Activated naive CD8-positive, alpha-beta T cell treated with anti-CD3 and anti-CD28 coated beads, Interleukin-2, amount 10 ng/mL, durations not matched to agents 7 days and 5 days (primary cell): Measurements from ENCODE around the gene MCIDAS. TPM values are rescaled to one million over a fixed set of nuclear protein-coding genes. Genes with fewer than 3 reads are reported as not detected.

Experiments used
- ATAC-seq: fragments of 150-1000 bp; cut with Tn5 transposase; one replicate; pipeline ENCODE4 v1.10.0; 2021; ENCODE audit warnings: low read depth, moderate library complexity
- POLR2A ChIA-PET: fragments of 350-600 bp; sonication (Branson Sonifier 250); formaldehyde crosslinking; loops from one replicate; lab custom pipeline; 2021; ENCODE audit warnings: antibody characterized with exemption; lab: Charles Lee
- DNase-seq: peaks from one replicate; pipeline ENCODE4 v3.0.0; 2021
- H3K27ac Mint-ChIP-seq: one replicate; pipeline ENCODE4 v1.8.0; 2022; ENCODE audit warnings: mild to moderate bottlenecking, mixed read lengths
- H3K27me3 Mint-ChIP-seq: one replicate; pipeline ENCODE4 v1.8.0; 2022; ENCODE audit warnings: mild to moderate bottlenecking, moderate library complexity, mixed read lengths
- H3K36me3 Mint-ChIP-seq: one replicate; pipeline ENCODE4 v1.8.0; 2021; ENCODE audit warnings: mild to moderate bottlenecking, mixed read lengths
- H3K4me1 Mint-ChIP-seq: one replicate; pipeline ENCODE4 v1.8.0; 2021; ENCODE audit warnings: mixed read lengths
- H3K4me3 Mint-ChIP-seq: one replicate; pipeline ENCODE4 v1.8.0; 2022; ENCODE audit warnings: mild to moderate bottlenecking, moderate library complexity, mixed read lengths
- H3K9me3 Mint-ChIP-seq: one replicate; pipeline ENCODE4 v1.8.0; 2021; ENCODE audit warnings: mixed read lengths
- total RNA-seq, 2 experiments: library from RNA; stranded (reverse); gene quantifications; one replicate each; pipeline ENCODE4 v1.2.3, GENCODE V29; 2021

The MCIDAS gene
- total RNA-seq, 2 experiments from 2014 or later, result not detected

DNA sequence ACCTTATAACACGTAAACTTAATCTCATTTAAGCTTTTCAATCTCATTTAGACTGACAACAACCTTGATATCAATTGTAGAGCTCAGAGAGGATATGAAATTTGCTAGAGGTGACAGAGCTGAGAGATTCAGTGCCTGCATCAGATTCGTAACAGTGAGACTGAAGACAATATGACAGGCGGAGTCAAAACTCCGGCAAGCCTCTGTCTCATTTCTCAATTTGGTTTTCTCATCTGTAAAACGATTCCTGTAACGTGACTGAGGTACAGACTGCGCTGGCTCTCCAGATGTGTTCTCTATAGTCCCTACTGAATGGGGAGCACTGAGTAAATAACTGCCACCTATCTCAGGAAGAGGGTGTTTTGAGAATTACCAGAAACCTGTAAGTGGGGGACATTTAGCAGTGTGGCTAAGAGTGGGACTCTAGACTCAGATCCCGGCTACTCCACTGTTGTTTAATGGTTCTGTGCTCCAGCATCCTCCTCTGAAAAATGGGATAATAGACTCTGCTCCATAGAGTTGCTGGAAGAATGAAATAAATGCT, 3.0 kb upstream of the MCIDAS start:
- no peak overlapping the region for H3K4me3 Mint-ChIP-seq
- no peak for ATAC-seq
- POLR2A ChIA-PET, result no interaction called here
- H3K27me3 Mint-ChIP-seq, result peaks cover 81% of the 10 kb centered on the region
- no peak overlapping the region for H3K27ac Mint-ChIP-seq
- DNase-seq, result no peak
- H3K36me3 Mint-ChIP-seq, result no peaks in the 10 kb centered on the region
- peaks cover 31% of the 10 kb centered on the region for H3K4me1 Mint-ChIP-seq
- no peaks in the 10 kb centered on the region for H3K9me3 Mint-ChIP-seq

DNA sequence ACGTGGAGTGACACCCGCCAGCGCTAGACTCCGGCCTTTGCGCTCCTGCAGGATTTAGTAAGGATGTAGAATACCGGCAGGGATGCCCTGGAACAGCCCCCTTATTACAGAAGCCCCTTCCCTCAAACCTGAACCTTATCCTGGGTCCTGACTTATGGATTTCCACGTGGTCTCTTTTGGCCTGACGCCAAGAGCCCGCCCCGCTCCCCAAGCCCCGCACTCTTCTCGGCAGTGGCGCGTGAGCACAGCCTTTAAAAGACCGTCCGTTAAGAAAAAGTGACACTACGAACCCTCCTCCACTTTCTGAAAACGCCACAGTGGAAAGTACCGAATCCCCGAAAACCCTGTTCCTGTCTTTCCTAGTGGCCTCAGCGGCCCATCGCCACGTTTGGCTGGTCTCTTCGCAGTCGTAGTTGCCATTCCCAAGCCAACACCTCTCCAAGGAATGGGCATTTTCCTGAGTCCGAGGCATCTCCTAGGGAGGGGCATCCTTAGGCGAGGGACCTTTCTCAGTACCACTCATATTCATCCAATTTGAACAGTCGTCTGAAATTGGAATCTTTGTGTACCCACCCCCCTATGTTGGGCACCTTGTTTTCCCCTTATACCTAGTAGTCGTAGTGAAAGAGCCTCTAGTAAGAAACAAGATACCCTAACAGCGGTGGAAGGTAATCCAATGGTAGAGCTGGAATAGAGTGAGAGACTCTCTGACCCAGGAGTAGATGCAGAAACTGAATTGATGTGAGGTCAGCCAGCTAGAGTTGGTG, 732 bp upstream of the MCIDAS start:
- POLR2A ChIA-PET, result no interaction called here
- Mint-ChIP-seq H3K4me1 (peaks cover 31% of the 10 kb centered on the region), H3K27ac (no peak overlapping the region)

DNA sequence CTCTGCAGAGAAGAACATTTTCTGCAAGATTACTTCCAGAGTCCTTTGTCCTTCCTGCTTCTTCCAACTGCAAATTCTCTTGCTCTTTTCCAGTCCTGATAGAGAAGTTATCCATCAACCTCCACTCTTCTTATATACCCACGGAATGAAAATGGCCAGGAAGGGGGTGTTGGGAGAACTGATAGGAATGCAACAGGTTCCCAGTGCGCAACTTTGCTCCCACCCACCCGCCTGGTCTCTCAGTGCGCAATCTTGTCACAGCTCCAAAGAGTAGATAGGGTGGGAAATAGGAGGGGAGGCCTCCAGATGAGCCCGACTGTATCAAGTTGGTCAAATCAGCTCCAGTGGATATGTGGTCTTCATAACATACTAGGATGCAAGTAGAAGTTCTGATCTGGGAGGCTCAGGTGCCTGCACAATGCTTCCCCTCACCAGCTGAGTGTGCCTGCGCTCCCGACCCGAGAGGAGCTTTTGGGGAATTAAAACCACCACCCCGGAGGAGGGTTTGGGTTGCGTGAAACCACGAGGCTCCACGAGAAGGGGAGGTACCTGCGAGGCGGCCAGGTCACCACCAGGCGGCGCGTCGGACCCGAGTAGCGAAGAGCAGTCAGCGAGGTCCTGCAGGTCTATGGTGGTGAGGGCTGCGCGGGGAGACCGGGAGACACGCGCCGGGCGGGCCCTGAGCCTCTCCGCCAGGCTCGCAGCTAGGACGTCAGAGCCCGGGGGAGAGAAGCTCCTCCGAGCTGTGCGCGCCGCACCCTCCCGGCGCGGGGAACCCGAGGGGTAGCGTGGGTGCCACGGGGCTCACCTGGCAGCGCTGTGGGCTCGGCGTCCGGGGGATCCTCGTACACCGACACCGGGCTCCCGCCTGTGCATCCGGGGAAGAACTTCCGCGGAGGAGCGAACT, 835 bp downstream of the MCIDAS start:
- H3K27me3 Mint-ChIP-seq, result peaks cover 90% of the 10 kb centered on the region
- peaks cover 29% of the 10 kb centered on the region for H3K4me1 Mint-ChIP-seq
- no peaks in the 10 kb centered on the region for H3K36me3 Mint-ChIP-seq
- no peaks in the 10 kb centered on the region for H3K9me3 Mint-ChIP-seq
- no peak overlapping the region for H3K27ac Mint-ChIP-seq
- ATAC-seq (peak; percentile 68), DNase-seq (peak; percentile 76)
- POLR2A ChIA-PET, result interaction anchor here (1.0 kb wide), 1 partner anchor 81 kb away, joined by 3 read pairs; no protein-coding TSS in a partner anchor
- peak overlapping the region; percentile 68 for H3K4me3 Mint-ChIP-seq

More for the DNA sequence above, 732 bp upstream of the MCIDAS start:
- peak overlapping the region; percentile 66 for H3K4me3 Mint-ChIP-seq
- H3K36me3 Mint-ChIP-seq, result no peaks in the 10 kb centered on the region
- no peak for DNase-seq
- H3K27me3 Mint-ChIP-seq, result peaks cover 90% of the 10 kb centered on the region
- no peak for ATAC-seq
- no peaks in the 10 kb centered on the region for H3K9me3 Mint-ChIP-seq

DNA sequence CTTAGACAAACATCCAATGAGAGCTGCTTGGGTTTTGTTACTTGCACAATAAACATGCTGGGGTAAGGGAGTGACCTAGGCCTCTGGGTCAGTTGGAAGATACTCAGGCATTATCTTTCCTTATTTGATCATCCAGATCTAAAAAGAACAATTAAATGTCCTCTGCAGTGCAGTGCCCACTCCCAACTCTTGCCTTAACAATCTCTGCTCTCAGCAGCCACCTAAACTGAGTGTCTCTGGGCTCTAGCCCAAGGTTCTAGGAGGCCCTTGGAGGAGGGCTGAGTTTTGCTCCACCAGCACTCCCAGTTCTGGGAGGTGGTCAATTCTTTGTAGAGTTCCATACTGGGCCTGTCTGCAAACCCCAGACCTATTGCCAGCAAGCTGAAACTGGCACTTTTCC, 1.8 kb downstream of the MCIDAS start:
- no peak for ATAC-seq
- Mint-ChIP-seq H3K27ac (no peak overlapping the region), H3K27me3 (peaks cover 90% of the 10 kb centered on the region), H3K36me3 (no peaks in the 10 kb centered on the region), H3K9me3 (no peaks in the 10 kb centered on the region), H3K4me3 (no peak overlapping the region), H3K4me1 (peaks cover 34% of the 10 kb centered on the region)
- DNase-seq, result no peak
- POLR2A ChIA-PET, result no interaction called here

DNA sequence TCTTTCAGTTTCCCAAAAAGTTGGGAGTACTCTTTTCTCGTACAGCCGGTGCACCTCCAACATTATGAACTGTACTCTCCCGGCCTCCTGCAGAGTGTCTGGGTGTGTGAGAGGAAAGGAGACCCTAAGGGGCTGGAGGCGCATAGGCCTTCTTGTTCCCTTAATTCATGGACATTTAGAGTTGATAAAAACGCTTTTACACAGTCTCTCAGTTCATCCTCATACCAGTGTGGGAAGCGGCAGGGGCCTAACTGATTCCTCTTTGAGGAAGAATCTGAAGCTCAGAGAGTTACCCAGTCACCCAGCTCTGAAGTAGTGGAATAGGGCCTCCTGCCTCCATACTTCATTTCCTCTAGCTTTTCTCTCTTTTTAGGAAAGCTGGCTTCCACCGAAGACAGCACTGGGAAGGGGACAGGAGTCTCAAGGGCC, 3.3 kb downstream of the MCIDAS start:
- ATAC-seq, result no peak
- Mint-ChIP-seq H3K4me3 (peak overlapping the region; percentile 5), H3K4me1 (peaks cover 34% of the 10 kb centered on the region), H3K27me3 (peaks cover 89% of the 10 kb centered on the region), H3K9me3 (no peaks in the 10 kb centered on the region), H3K36me3 (no peaks in the 10 kb centered on the region), H3K27ac (no peak overlapping the region)
- DNase-seq, result no peak
- POLR2A ChIA-PET, result interaction anchor here (0.6 to 1.3 kb wide), 3 partner anchors 11 to 721 kb away, joined by 3 read pairs; no protein-coding TSS in a partner anchor

DNA sequence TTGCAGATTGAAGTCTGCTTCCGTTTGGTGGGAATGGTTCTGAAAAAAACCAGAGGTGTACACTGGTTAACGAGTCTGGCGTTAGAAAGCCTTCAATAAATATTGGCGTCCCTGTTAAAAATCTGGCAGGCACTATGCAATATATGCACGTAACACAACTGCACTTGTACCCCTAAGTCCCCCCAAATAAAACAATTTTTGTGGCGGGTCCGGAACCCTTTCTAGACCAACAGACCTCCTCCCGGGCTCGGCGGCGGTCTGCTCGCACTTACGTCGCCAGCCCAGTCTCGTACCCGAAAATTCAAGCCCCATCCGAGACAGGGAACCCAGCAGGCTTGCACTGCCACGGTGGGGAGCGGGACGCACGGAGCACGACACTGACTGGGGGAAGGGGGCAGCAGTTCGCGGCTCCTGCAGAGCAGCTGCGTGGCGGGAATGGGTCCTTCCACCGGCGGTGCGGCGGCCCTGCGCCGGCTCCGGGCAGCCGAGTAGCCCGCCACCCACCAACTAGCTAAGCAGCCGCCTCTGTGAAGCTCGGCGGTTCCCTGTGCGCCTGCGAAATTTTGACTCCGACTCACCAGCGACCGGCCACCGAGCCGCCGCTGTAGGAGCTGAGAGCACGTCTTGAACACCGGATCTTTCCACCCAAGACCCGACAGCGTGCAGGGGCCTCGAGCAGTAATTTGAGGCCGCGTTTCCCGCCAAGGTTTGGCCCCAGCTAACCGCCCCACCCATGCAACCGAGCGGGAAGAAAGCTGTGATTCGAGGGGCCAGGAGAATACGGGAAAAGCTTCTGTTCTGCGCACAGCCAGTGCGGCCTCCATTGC, 3.9 kb downstream of the MCIDAS start:
- POLR2A ChIA-PET, result interaction anchor here (0.6 to 1.3 kb wide), 3 partner anchors 10 to 721 kb away, joined by 3 read pairs; no protein-coding TSS in a partner anchor
- ATAC-seq, result no peak

DNA sequence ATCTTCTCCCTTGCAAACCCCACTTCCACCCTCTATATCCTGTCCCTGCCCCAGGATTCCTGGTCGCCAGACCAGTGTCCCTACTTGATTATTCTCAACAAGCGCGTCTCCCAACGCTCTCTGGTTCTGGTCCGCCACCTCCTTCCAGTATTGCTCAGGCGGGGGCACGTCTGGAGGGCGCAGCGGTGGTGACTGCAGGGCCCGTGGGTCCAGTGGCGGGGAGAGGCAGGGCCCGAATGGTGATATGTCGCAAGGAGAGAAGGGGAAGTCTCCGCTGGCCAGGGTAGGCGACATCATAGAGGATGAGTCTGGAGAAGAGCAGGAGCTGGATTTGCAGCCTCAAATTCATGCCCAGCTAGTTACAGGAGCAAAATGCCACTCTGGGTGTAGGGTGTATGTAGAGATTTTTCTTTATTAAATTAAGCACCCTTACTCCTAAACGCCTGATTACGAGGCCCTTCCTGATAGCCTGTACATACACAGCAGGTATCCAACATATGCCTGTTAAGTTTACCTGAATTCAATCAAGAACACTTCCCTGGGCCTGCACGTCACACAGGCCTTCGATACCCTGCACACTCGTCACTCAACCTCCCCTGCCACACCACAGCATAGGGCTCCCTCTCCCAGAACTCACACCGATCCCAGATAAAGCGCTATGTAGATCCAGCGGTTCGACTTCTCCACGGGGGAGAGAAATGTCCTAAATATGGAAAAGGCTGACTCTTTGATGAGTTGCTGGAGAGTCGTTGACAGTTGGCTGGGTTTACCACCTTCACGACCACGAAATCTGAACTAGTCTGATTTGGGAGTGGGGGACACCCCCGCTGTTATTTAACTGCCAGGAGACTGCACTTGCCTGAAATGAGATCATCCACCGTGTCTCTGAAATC, 4.8 kb downstream of the MCIDAS start:
- ATAC-seq (no peak), DNase-seq (no peak)
- H3K9me3 Mint-ChIP-seq, result no peaks in the 10 kb centered on the region
- peak overlapping the region; percentile 37 for H3K4me3 Mint-ChIP-seq
- no peak overlapping the region for H3K27ac Mint-ChIP-seq
- peaks cover 88% of the 10 kb centered on the region for H3K27me3 Mint-ChIP-seq
- H3K4me1 Mint-ChIP-seq, result peaks cover 28% of the 10 kb centered on the region
- POLR2A ChIA-PET, result no interaction called here
- H3K36me3 Mint-ChIP-seq, result no peaks in the 10 kb centered on the region

More for the DNA sequence above, 3.9 kb downstream of the MCIDAS start:
- Mint-ChIP-seq H3K27ac (no peak overlapping the region), H3K27me3 (peaks cover 89% of the 10 kb centered on the region), H3K9me3 (no peaks in the 10 kb centered on the region), H3K4me3 (peak overlapping the region; percentile 33), H3K36me3 (no peaks in the 10 kb centered on the region), H3K4me1 (peaks cover 33% of the 10 kb centered on the region)
- peak; percentile 52 for DNase-seq

DNA sequence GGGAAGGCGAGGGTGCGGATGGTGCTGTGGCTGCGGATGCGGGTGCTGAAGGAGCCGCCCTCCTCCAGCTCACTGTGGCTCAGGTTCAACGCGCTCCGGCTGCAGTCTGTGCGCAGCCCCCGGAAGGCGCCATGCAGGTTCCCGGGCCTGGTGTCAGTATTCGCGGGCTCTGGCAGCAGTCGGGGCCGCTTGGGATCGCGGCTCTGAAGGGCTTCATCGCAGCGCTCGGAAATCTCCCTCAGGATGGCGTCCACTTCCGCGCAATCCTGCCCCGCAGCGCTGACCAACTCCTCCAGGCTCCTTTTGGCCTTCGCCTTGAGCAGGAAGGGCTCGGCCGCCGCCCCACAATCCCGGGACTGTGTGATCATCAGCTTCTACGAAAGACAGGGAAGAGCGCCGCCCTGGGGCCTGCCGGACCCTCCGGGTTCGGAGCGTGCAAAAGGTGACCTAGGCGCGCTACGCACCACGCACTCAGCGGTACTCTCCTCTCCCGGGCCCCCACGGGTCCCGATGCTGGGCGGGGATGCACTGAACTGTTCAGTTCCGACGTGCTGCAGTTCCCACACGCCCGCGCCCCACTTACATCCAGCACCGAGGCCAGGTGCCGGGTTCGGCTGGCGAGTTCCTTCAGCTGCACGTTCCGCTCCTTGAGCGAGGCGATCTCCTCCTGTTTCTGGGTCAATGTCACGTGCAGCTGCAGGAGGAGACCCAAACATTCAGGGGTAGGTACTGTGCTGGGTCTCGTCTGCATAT, 6.5 kb downstream of the MCIDAS start:
- ATAC-seq, result peak; percentile 69
- peak; percentile 55 for DNase-seq
- Mint-ChIP-seq H3K27ac (no peak overlapping the region), H3K4me1 (peaks cover 22% of the 10 kb centered on the region), H3K36me3 (no peaks in the 10 kb centered on the region), H3K9me3 (no peaks in the 10 kb centered on the region), H3K4me3 (peak overlapping the region; percentile 82), H3K27me3 (peaks cover 82% of the 10 kb centered on the region)
- POLR2A ChIA-PET, result no interaction called here

DNA sequence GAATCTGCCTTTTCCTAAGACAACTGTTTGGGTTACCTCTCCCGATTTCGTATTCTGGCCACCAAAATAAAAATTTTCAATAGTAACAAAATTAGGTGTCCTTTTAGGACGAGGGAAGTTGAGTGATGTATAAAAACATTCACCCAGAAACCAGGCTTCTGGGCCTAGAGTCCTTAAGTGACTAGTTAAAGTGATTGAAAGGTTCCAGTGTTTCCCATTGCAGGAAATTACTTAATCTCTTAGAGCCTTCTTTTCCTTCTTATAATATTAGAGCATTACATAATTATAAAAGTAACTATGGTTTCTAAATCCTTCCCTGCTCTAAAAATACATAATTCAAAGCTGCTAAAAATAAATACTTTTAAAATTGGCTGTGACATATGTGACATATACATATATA, 7.3 kb downstream of the MCIDAS start:
- Mint-ChIP-seq H3K9me3 (no peaks in the 10 kb centered on the region), H3K4me1 (peaks cover 22% of the 10 kb centered on the region), H3K27ac (no peak overlapping the region), H3K4me3 (no peak overlapping the region), H3K27me3 (peaks cover 74% of the 10 kb centered on the region), H3K36me3 (no peaks in the 10 kb centered on the region)
- no peak for DNase-seq
- ATAC-seq, result no peak
- POLR2A ChIA-PET, result no interaction called here

DNA sequence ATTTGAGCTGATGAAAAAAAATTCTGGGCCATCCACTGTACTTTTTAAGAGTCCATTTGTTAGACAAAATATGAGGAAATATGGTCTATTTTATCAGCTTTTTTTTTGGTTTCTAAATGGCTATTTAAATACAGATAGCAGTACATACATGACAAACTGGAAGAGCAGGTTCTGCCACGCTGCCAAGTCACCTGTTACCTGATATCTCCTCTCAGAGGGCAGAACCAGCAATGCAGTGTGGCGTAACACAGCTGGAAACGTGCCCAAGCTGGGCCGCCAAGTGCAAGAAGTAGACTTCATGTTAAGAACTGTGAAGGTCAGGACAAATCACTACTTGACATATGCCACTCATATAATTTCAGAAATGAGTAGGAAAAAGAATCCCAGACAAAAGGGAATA, 8.1 kb downstream of the MCIDAS start:
- POLR2A ChIA-PET, result no interaction called here
- Mint-ChIP-seq H3K4me3 (no peak overlapping the region), H3K4me1 (peaks cover 22% of the 10 kb centered on the region), H3K36me3 (no peaks in the 10 kb centered on the region), H3K9me3 (no peaks in the 10 kb centered on the region), H3K27ac (no peak overlapping the region), H3K27me3 (peaks cover 66% of the 10 kb centered on the region)
- DNase-seq (no peak), ATAC-seq (no peak)

DNA sequence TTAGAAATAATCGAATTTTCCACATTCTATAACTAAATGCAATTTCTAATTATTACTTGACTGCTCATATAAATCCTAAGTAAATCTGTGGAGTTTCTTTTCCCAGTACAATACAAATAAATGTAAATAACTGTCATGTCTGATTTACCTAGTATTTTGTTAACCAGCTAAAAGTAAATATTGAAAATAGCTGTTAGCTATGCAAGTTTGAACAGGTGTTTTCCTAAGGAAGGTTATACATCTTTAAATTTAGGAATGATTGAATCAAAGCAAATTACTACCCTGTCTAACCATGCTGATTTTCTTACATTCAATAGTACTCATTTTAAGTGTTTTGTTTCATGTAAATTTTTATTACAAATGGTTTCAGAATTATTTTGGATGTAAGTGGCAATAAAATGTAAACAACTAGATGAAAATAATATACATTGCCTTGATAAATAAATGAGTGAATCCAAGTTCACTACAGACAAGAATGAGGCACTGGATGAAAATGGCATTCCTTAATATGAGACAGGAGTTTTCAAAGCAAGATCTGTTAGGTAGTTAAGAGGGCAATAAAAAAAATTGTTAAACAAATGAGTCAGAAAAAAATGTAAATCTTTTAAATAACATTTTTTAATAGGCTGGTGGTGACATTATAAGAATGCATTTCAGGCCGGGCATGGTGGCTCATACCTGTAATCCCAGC, 15.8 kb downstream of the MCIDAS start:
- H3K4me1 Mint-ChIP-seq, result peaks cover 2% of the 10 kb centered on the region
- POLR2A ChIA-PET, result no interaction called here
- no peak overlapping the region for H3K4me3 Mint-ChIP-seq
- H3K27ac Mint-ChIP-seq, result no peak overlapping the region
- H3K9me3 Mint-ChIP-seq, result no peaks in the 10 kb centered on the region
- ATAC-seq (no peak), DNase-seq (no peak)
- H3K36me3 Mint-ChIP-seq, result no peaks in the 10 kb centered on the region
- H3K27me3 Mint-ChIP-seq, result peaks cover 23% of the 10 kb centered on the region
